Transverse colon (tissue), 4 donors: ENCODE data around the gene CAMTA1. TPM values are rescaled to one million over a fixed set of nuclear protein-coding genes. Genes with fewer than 3 reads are reported as not detected.

ENCODE experiments used
- DNase-seq: peaks from one replicate; pipeline ENCODE4 v3.0.0-alpha.2; 2019
- H3K27ac ChIP-seq, 4 donors: fragments of 200-600 bp; sonication (generic); 2 replicates each; pipeline ENCODE4 v1.5.1; 2016 to 2018; ENCODE audit warnings: inconsistent platforms in 4 of 4
- H3K27me3 ChIP-seq: fragments of 200-600 bp; sonication (generic); 2 replicates; pipeline ENCODE4 v1.5.1; 2017; ENCODE audit warnings: inconsistent platforms
- H3K36me3 ChIP-seq, 4 donors: fragments of 200-600 bp; sonication (generic); 2 replicates each; pipeline ENCODE4 v1.5.1; 2017 to 2019; ENCODE audit warnings: inconsistent platforms in 4 of 4
- H3K4me1 ChIP-seq, 4 donors: fragments of 200-600 bp; sonication (generic); 2 replicates each; pipeline ENCODE4 v1.5.1; 2017 to 2020; ENCODE audit warnings: inconsistent platforms in 4 of 4
- H3K4me3 ChIP-seq, 4 donors: fragments of 200-600 bp; sonication (generic); 1 replicate in 1 of 4; 2 replicates in 3 of 4; pipeline versions ENCODE4 v1.5.1 to v1.6.1; 2017 to 2019; ENCODE audit warnings: inconsistent platforms in 4 of 4
- H3K9me3 ChIP-seq, 2 donors: fragments of 200-600 bp; sonication (generic); 2 replicates each; pipeline ENCODE4 v1.5.1; 2017 to 2019; ENCODE audit warnings: inconsistent platforms in 2 of 2
- EP300 ChIP-seq: sonication (generic); formaldehyde crosslinking; IDR thresholded peaks from one replicate; pipeline ENCODE4 v1.6.1; 2017; ENCODE audit warnings: antibody characterized with exemption, low read depth
- POLR2A ChIP-seq: fragments of 450-650 bp; IDR thresholded peaks from one replicate; pipeline ENCODE4 v1.6.1; 2016; ENCODE audit warnings: antibody characterized with exemption, mild to moderate bottlenecking, moderate library complexity
- POLR2AphosphoS5 ChIP-seq, 3 donors: sonication (generic); formaldehyde crosslinking; IDR thresholded peaks; one replicate each; pipeline ENCODE4 v1.6.1; 2016; ENCODE audit warnings: antibody characterized with exemption in 3 of 3
- WGBS, 2 donors: methylation state at CpG; one replicate each; pipeline ENCODE4 v1.1.5; 2018; ENCODE audit warnings: low coverage in 1 of 2; 5-methylcytosine and 5-hydroxymethylcytosine counted together
- in situ Hi-C, 4 donors: fragments of 200-750 bp; cut with MboI; loops; one replicate each; pipeline versions ENCODE4 v1.15.0 to v1.15.1; 2017; ENCODE audit warnings: low sequenced_read_pairs in 3 of 4, low pct_ligation_motif_present in 1 of 4, low pct_unique_long_range_greater_than_20kb in 1 of 4
- intact Hi-C: fragments of 100-400 bp; cut with DNase I; formaldehyde crosslinking; loops from one replicate; pipeline ENCODE4 v1.15.1; 2023; ENCODE audit warnings: low total_unique reads
- total RNA-seq, 4 donors: library from RNA; depleted of rRNA; stranded (reverse); fragments of >200 nt; gene quantifications; one replicate each; pipeline ENCODE4 v1.1.0, GENCODE V29; 2016
- TF ChIP-seq, protein P1 (sequence below), 5 experiments: fragments of 200-600 bp in 3 of 5; fragments of 450-650 bp in 2 of 5; sonication (generic) in 3 of 5; IDR thresholded peaks; 1 replicate in 2 of 5; 2 replicates in 3 of 5; pipeline ENCODE4 v1.5.1; 2016 to 2017; ENCODE audit warnings: antibody characterized with exemption in 5 of 5, inconsistent platforms in 3 of 5, mild to moderate bottlenecking in 2 of 5, moderate library complexity in 1 of 5

The CAMTA1 gene
- total RNA-seq, 4 donors from 2014 or later = 93.8 to 268 (median 130) TPM

DNA sequence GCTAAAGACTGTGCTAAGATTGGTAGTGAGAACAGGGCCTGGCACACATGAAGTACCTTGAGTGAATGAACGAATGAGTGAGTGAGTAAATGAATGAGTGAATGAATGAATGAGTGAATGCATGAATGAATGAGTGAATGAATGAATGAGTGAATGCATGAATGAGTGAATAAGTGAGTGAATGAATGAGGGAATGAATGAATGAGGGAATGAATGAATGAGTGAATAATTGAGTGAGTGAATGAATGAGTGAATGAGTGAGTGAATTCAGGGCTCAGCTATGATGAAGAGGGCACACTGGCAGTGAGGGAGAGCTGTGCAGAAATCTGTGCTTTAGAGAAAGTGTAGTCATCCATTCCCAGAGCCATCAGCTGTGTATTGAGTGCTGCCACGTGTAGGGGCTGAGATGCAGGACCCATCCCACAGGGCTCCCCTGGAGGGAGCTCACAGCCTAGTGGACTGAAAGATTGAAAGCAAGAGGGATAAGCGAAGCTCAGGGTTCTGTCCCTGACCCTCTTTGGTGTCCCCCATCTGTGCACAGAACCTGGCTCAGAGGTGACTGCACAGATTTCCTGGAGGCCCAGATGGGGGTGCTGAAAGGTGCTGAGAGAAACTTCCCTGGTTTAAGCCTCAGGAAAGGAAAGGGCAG lies 767.9 kb downstream of the CAMTA1 start:
- in situ Hi-C loops (no loop called here), intact Hi-C loops (no loop called here)
- no peak for DNase-seq
- Histone ChIP-seq H3K36me3 (no peaks in the 10 kb centered on the region), H3K4me3 (no peak overlapping the region), H3K4me1 (peaks cover 0 to 16% (median 2%) of the 10 kb centered on the region in 4 donors), H3K27me3 (no peaks in the 10 kb centered on the region), H3K27ac (no peak overlapping the region), H3K9me3 (no peaks in the 10 kb centered on the region)
- 67 to 69% methylated on average over 1 to 3 of the region's 3 CpGs for WGBS, 2 donors
- TF ChIP-seq EP300 = no peak
- TF ChIP-seq POLR2A = no peak
- TF ChIP-seq, protein P1, sequence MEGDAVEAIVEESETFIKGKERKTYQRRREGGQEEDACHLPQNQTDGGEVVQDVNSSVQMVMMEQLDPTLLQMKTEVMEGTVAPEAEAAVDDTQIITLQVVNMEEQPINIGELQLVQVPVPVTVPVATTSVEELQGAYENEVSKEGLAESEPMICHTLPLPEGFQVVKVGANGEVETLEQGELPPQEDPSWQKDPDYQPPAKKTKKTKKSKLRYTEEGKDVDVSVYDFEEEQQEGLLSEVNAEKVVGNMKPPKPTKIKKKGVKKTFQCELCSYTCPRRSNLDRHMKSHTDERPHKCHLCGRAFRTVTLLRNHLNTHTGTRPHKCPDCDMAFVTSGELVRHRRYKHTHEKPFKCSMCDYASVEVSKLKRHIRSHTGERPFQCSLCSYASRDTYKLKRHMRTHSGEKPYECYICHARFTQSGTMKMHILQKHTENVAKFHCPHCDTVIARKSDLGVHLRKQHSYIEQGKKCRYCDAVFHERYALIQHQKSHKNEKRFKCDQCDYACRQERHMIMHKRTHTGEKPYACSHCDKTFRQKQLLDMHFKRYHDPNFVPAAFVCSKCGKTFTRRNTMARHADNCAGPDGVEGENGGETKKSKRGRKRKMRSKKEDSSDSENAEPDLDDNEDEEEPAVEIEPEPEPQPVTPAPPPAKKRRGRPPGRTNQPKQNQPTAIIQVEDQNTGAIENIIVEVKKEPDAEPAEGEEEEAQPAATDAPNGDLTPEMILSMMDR (IDR thresholded peaks at IDR 0.05) = no peak
- no peak for TF ChIP-seq POLR2AphosphoS5 (IDR thresholded peaks at IDR 0.05)

DNA sequence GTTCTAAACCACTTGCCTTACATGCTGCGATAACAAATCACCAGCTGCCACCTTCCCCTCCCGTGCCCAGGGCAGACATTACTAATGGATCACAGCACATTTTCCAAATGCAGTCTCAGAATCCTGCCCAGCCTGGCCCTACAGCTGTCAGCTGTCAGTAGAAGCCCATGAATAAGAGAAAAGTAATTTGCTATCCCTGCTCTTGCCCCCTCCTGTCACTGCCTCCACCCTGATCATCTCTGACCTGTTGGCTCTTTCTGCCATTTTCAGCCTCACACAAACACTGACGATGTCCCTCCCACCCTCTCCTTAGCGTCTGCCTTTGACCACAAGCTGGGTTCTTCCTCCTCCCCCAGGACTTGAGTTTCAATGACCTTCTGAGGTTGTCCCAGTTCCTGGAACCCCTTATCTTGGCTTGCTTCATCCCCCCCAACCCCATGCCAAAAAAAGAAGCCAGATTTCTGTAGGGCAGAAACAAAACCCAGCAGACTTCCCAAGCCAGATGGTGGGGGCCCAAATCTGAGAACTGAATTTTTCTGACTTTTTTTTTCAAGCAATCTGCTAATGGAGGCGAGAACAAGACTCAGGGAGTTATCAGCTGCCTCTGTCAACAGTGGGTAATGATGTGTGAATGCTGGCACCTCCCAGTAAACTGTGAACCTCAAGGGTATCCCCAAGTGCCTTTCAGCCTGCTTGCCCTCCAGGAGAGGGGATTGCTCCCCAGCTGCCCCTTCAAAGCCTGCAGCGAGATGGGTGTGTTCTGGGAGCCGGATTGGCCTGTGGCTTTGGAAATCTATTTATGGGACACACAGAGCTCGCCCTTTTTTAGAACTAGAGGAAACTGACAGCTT lies 769.4 kb downstream of the CAMTA1 start:
- Histone ChIP-seq H3K27ac (no peak overlapping the region), H3K27me3 (no peaks in the 10 kb centered on the region), H3K4me3 (no peak overlapping the region), H3K36me3 (no peaks in the 10 kb centered on the region), H3K4me1 (peaks cover 0 to 15% (median 2%) of the 10 kb centered on the region in 4 donors), H3K9me3 (no peaks in the 10 kb centered on the region)
- DNase-seq = no peak
- in situ Hi-C loops = no loop called here
- TF ChIP-seq, protein P1 (IDR thresholded peaks at IDR 0.05) = no peak
- TF ChIP-seq EP300 = no peak
- TF ChIP-seq POLR2AphosphoS5 (IDR thresholded peaks at IDR 0.05) = no peak
- TF ChIP-seq POLR2A = no peak
- 63 to 66% methylated on average over 5 to 8 of the region's 8 CpGs for WGBS, 2 donors
- intact Hi-C loops = no loop called here

DNA sequence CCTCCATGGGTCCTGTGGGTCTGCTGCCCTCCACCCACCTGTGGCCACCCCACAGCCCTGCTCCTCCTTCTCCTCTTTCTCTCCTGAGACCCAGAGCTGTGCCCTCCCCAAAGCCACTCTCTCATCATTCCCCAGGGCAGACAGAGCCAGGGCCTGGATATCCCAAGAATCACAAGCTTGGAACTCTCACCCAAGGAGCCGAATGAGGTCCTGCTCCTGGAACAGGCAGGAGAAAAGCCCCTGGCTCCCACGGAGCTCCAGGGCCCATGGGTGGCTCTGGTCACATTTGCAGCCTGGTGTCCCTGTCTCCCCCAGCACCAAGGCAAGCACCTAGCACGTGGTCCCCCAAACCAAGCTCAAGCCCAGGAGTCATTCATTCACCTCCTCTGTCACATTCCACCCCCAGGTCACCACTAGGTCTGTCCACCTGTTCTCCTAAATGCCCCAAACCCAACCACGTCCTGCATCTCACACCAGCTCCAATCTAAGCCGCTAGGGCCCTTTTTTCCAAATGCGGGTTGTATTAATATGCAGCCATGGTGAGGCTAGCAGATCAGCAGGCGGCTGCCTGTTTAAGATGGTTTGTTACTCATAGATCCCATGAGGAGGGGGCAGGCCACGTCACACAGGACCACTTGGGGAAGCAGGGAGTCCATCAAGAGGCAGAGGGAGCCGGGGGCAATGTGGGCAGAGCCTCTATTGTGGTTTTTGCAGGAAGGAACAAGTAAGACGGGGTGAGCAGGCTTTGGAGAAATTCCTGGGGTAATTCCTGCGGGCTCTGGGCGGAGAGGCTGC lies 770.3 kb downstream of the CAMTA1 start:
- intact Hi-C loops = no loop called here
- no peak for DNase-seq
- Histone ChIP-seq H3K27ac (no peak overlapping the region), H3K27me3 (no peaks in the 10 kb centered on the region), H3K4me1 (peaks cover 0 to 6% (median 0%) of the 10 kb centered on the region in 4 donors), H3K9me3 (no peaks in the 10 kb centered on the region), H3K36me3 (no peaks in the 10 kb centered on the region), H3K4me3 (no peak overlapping the region)
- in situ Hi-C loops = no loop called here
- TF ChIP-seq, protein P1 (IDR thresholded peaks at IDR 0.05) = no peak
- TF ChIP-seq POLR2A (no peak), POLR2AphosphoS5 (IDR thresholded peaks at IDR 0.05) (no peak), EP300 (no peak)
- WGBS, 2 donors = 66 to 68% methylated on average over 2 to 12 of the region's 12 CpGs

DNA sequence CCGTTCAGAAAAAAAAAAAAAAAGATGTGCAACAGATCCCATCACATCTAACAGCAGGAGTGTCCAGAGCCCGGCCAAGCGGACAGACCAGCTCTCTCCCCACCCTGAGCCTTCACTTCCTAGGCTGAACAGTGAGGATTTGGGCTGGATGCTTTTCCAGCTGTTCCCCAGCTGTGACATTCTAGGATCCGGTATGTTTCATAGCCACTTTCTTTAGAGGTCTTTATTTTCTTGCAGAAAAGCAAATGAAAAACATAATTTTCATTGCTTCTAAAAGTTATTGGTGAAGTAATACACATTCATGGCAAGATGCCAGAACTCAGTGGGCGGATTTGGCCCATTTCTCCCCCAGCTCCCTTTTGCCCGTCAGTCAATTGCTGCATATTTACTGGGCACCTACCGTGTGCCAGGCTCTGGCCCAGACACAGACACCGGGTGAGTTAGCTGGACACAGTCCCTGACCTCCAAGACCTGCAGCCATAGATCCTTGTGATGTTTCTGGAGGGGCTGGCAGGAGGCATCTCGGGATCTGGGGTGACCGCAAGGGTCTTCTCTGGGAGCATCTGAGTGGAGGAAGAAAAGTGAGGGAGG lies 772.1 kb downstream of the CAMTA1 start:
- no peak for DNase-seq
- Histone ChIP-seq H3K27ac (no peak overlapping the region), H3K27me3 (no peaks in the 10 kb centered on the region), H3K4me3 (no peak overlapping the region), H3K4me1 (no peaks in the 10 kb centered on the region), H3K36me3 (no peaks in the 10 kb centered on the region), H3K9me3 (no peaks in the 10 kb centered on the region)
- intact Hi-C loops = loop anchor here (1.0 kb wide), 1 partner anchor 40 kb away; no protein-coding TSS in a partner anchor
- TF ChIP-seq POLR2AphosphoS5 (IDR thresholded peaks at IDR 0.05) (no peak), POLR2A (no peak), EP300 (no peak)
- TF ChIP-seq, protein P1 (IDR thresholded peaks at IDR 0.05) = no peak
- 49 to 63% methylated on average over 7 to 10 of the region's 10 CpGs for WGBS, 2 donors
- in situ Hi-C loops = no loop called here
